ENCODE measurements around the gene PREP.

DNA sequence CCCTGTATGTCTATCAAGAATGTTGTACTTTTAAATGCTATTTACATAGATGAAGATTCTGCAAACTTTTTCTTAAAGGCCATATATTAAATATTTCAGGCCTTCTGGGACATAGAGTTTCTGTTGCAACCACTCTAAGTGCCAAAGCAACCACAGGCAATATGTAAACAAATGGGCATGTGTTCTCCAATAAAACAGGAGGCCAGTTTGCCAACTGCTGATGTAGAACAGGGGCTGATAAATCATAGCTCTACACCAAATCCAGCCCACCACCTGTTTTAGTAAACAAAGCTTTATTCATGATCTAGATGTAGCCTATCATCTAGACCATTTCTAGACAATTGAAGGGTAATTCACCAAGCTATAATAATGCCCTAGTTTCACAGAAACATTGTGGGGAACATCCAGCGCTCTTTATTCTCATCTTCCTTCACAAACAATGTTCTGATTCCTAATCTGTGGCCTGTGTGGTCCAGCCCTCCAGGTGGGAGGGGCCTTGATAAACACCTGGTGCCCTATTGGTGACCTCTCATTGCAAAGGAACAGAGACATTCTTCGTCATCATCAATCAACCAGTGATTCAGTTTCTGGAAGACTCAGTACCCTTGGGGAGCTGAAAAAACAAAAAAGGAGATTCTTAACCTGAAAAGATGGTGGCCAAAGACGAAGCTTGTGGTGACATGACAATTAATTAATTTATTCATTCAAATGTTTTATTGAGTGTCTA, 80.2 kb downstream of the PREP start:
- TF ChIP-seq, protein P1, sequence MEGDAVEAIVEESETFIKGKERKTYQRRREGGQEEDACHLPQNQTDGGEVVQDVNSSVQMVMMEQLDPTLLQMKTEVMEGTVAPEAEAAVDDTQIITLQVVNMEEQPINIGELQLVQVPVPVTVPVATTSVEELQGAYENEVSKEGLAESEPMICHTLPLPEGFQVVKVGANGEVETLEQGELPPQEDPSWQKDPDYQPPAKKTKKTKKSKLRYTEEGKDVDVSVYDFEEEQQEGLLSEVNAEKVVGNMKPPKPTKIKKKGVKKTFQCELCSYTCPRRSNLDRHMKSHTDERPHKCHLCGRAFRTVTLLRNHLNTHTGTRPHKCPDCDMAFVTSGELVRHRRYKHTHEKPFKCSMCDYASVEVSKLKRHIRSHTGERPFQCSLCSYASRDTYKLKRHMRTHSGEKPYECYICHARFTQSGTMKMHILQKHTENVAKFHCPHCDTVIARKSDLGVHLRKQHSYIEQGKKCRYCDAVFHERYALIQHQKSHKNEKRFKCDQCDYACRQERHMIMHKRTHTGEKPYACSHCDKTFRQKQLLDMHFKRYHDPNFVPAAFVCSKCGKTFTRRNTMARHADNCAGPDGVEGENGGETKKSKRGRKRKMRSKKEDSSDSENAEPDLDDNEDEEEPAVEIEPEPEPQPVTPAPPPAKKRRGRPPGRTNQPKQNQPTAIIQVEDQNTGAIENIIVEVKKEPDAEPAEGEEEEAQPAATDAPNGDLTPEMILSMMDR (IDR thresholded peaks at IDR 0.05) = no peak
- no peak for TF ChIP-seq EP300 (IDR thresholded peaks at IDR 0.05; ENCODE audit: low read depth)
